NCI-H526 treated with DMSO at 0.1 percent for 48 hours (cell line): ENCODE data around the gene CFAP161.
"Not testable (repeated sequence)": the region's sequence is repeated elsewhere in the genome, so short reads cannot be mapped to it uniquely, and the experiment has no call there.

Source experiments
- DNase-seq: peaks from one replicate; lab custom pipeline; 2025; lab: John Stamatoyannopoulos, UW

Gene CFAP161

GRCh38 chr15:81157939-81158223, 23.8 kb downstream of the CFAP161 start:
- DNase-seq: no peak

- DNase-seq: not testable (repeated sequence)
These were observed 24.5 kb downstream of the CFAP161 start for GRCh38 chr15:81158561-81158960.

GRCh38 chr15:81160312-81161159, 26.5 kb downstream of the CFAP161 start:
- DNase-seq: no peak

GRCh38 chr15:81161160-81161673, 27.1 kb downstream of the CFAP161 start:
- DNase-seq: no peak

- DNase-seq: no peak
These were observed 27.8 kb downstream of the CFAP161 start for GRCh38 chr15:81161851-81162250.

- DNase-seq: no peak
These were observed 30.1 kb downstream of the CFAP161 start for GRCh38 chr15:81163961-81164800.

- DNase-seq: no peak
These were observed 31.5 kb downstream of the CFAP161 start for GRCh38 chr15:81165535-81165934.

GRCh38 chr15:81166636-81167305, 32.7 kb downstream of the CFAP161 start:
- no peak for DNase-seq

GRCh38 chr15:81168131-81168526, 34.1 kb downstream of the CFAP161 start:
- no peak for DNase-seq

GRCh38 chr15:81168644-81169043, 34.6 kb downstream of the CFAP161 start:
- no peak for DNase-seq

GRCh38 chr15:81170511-81170910, 36.4 kb downstream of the CFAP161 start:
- no peak for DNase-seq

GRCh38 chr15:81171286-81171685, 37.2 kb downstream of the CFAP161 start:
- DNase-seq: no peak

GRCh38 chr15:81174125-81174791, 40.2 kb downstream of the CFAP161 start:
- no peak for DNase-seq

GRCh38 chr15:81174792-81175327, 40.8 kb downstream of the CFAP161 start:
- DNase-seq: no peak

GRCh38 chr15:81175496-81175895, 41.4 kb downstream of the CFAP161 start:
- DNase-seq: no peak

- DNase-seq: no peak
These were observed 42.3 kb downstream of the CFAP161 start for GRCh38 chr15:81176291-81176893.

GRCh38 chr15:81178365-81178764, 44.3 kb downstream of the CFAP161 start:
- no peak for DNase-seq

GRCh38 chr15:81181220-81181619, 47.1 kb downstream of the CFAP161 start:
- DNase-seq: no peak

GRCh38 chr15:81182031-81182755, 48.1 kb downstream of the CFAP161 start:
- no peak for DNase-seq

- DNase-seq: no peak
These were observed 48.8 kb downstream of the CFAP161 start for GRCh38 chr15:81182756-81183438.
